ENCODE results near the gene HOXD1.

HOXD1 gene

GRCh38 chr2:176145085-176145969 is 43.1 kb upstream of the HOXD1 start:
- no peak for DNase-seq (ENCODE audit: low spot score)
- no peak for TF ChIP-seq CTCF (IDR thresholded peaks at IDR 0.05; ENCODE audit: extremely low read depth, missing control alignments)

- no peak for DNase-seq (ENCODE audit: low spot score)
- no peak for TF ChIP-seq CTCF (IDR thresholded peaks at IDR 0.05; ENCODE audit: extremely low read depth, missing control alignments)
Measured at GRCh38 chr2:176146101-176146500, 42.4 kb upstream of the HOXD1 start.

GRCh38 chr2:176146645-176147044 is 41.8 kb upstream of the HOXD1 start:
- DNase-seq (ENCODE audit: low spot score): no peak
- no peak for TF ChIP-seq CTCF (IDR thresholded peaks at IDR 0.05; ENCODE audit: extremely low read depth, missing control alignments)

GRCh38 chr2:176147210-176147799 is 41.2 kb upstream of the HOXD1 start:
- no peak for TF ChIP-seq CTCF (IDR thresholded peaks at IDR 0.05; ENCODE audit: extremely low read depth, missing control alignments)
- no peak for DNase-seq (ENCODE audit: low spot score)

GRCh38 chr2:176147800-176148496 is 40.5 kb upstream of the HOXD1 start:
- TF ChIP-seq CTCF (IDR thresholded peaks at IDR 0.05; ENCODE audit: extremely low read depth, missing control alignments): no peak
- no peak for DNase-seq (ENCODE audit: low spot score)

GRCh38 chr2:176148751-176149421 is 39.6 kb upstream of the HOXD1 start:
- TF ChIP-seq CTCF (IDR thresholded peaks at IDR 0.05; ENCODE audit: extremely low read depth, missing control alignments): no peak
- no peak for DNase-seq (ENCODE audit: low spot score)
